ENCODE results near the gene MTHFR. TPM values are rescaled to one million over a fixed set of nuclear protein-coding genes. Genes with fewer than 3 reads are reported as not detected.

Gene MTHFR
- total RNA-seq, 1 experiment from 2014 or later: 18.2 TPM

- H3K27me3 Mint-ChIP-seq (ENCODE audit: low read depth): no peaks in the 10 kb centered on the region
- H2BK12ac ChIP-seq (ENCODE audit: insufficient read length, low read depth, low read length): no peak overlapping the region
- no peak overlapping the region for H4K91ac ChIP-seq (ENCODE audit: insufficient read length, low read depth, low read length)
- no peaks in the 10 kb centered on the region for H3K9me3 Mint-ChIP-seq
- H3K9ac ChIP-seq (ENCODE audit: extremely low read depth, insufficient read length, low read length): no peak overlapping the region
- H3K27ac Mint-ChIP-seq: no peak overlapping the region
- no peak overlapping the region for H4K8ac ChIP-seq (replicated peaks; ENCODE audit: insufficient read length, low read depth, low read length)
- no peak overlapping the region for H2BK5ac ChIP-seq (ENCODE audit: insufficient read length, low read length)
- no peak overlapping the region for H3T11ph ChIP-seq (ENCODE audit: low read length)
- H3K23ac ChIP-seq (ENCODE audit: insufficient read length, low read depth, low read length): no peak overlapping the region
- no peak overlapping the region for H3K18ac ChIP-seq (ENCODE audit: insufficient read length, low read depth, low read length)
- H3K36me3 Mint-ChIP-seq (ENCODE audit: insufficient read depth in 1 of 3, low read depth in 3 of 3): peaks cover 12 to 46% (median 36%) of the 10 kb centered on the region in 3 experiments; a peak in 6 of 7 replicates
- H2AFZ ChIP-seq (ENCODE audit: low read length): no peak overlapping the region
- H3K27ac ChIP-seq (ENCODE audit: insufficient read length, low read depth, low read length): no peak overlapping the region
- H3K79me2 ChIP-seq (ENCODE audit: insufficient read depth, low read length): no peaks in the 10 kb centered on the region
- H4K20me1 ChIP-seq (ENCODE audit: control insufficient read depth, insufficient read depth, insufficient read length): no peaks in the 10 kb centered on the region
- H2AK5ac ChIP-seq (ENCODE audit: insufficient read length, low read length): no peak overlapping the region
- no peaks in the 10 kb centered on the region for H3K9me3 ChIP-seq (ENCODE audit: control insufficient read depth, low read depth, low read length)
- H2BK15ac ChIP-seq (ENCODE audit: low read depth, low read length): no peak overlapping the region
- no peak overlapping the region for H2BK20ac ChIP-seq (ENCODE audit: low read depth, low read length, poor library complexity, severe bottlenecking)
- no CpG with 5 or more reads among the region's 15 CpGs for WGBS (ENCODE audit: extremely low coverage, insufficient read length, low lambda C conversion rate)
- H3K4me1 Mint-ChIP-seq: no peaks in the 10 kb centered on the region
- H3K14ac ChIP-seq (ENCODE audit: insufficient read depth, low read length): no peak overlapping the region
- no peak overlapping the region for H2BK120ac ChIP-seq (ENCODE audit: low read depth, low read length, poor library complexity, severe bottlenecking)
- no peak overlapping the region for H4K5ac ChIP-seq (ENCODE audit: insufficient read length, low read depth, low read length)
- no peaks in the 10 kb centered on the region for H3K79me1 ChIP-seq (ENCODE audit: insufficient read depth, low read depth, low read length, poor library complexity, severe bottlenecking)
- TF ChIP-seq CTCF (conservative IDR thresholded peaks at IDR 0.05): no peak
- no peaks in the 10 kb centered on the region for H3K27me3 ChIP-seq (ENCODE audit: insufficient read depth, low read length)
- no peak for DNase-seq
- no peak overlapping the region for H3K56ac ChIP-seq (ENCODE audit: insufficient read length, low read depth, low read length)
- no peak overlapping the region for H3K4me2 ChIP-seq (ENCODE audit: insufficient read depth, insufficient read length, low read length)
- H3K4me1 ChIP-seq (ENCODE audit: insufficient read depth, low read length): no peaks in the 10 kb centered on the region
- H3K23me2 ChIP-seq (ENCODE audit: insufficient read length, low read depth, low read length, poor library complexity, severe bottlenecking): no peaks in the 10 kb centered on the region
- no peak overlapping the region for H3K4me3 Mint-ChIP-seq
- H3K4ac ChIP-seq (ENCODE audit: low read depth, low read length): no peak overlapping the region
These were observed 11.9 kb downstream of the MTHFR start for GRCh38 chr1:11793819-11794218.
